8988T (cell line): ENCODE data around the gene KCNMA1.
A peak's percentile ranks its signal among the peaks of the same experiment; 100 is the strongest.

Experiments
- DNase-seq: peaks from one replicate; pipeline ENCODE4 v3.0.0; 2011

The KCNMA1 gene

GRCh38 chr10:77504196-77504872, 133.3 kb downstream of the KCNMA1 start:
- DNase-seq, result no peak

GRCh38 chr10:77501846-77502261, 135.8 kb downstream of the KCNMA1 start:
- DNase-seq, result no peak

- DNase-seq, result no peak
Measured at GRCh38 chr10:77501152-77501845, 136.3 kb downstream of the KCNMA1 start.

GRCh38 chr10:77500754-77501151, 136.9 kb downstream of the KCNMA1 start:
- no peak for DNase-seq

- no peak for DNase-seq
Measured at GRCh38 chr10:77498829-77499228, 138.8 kb downstream of the KCNMA1 start.

DNA sequence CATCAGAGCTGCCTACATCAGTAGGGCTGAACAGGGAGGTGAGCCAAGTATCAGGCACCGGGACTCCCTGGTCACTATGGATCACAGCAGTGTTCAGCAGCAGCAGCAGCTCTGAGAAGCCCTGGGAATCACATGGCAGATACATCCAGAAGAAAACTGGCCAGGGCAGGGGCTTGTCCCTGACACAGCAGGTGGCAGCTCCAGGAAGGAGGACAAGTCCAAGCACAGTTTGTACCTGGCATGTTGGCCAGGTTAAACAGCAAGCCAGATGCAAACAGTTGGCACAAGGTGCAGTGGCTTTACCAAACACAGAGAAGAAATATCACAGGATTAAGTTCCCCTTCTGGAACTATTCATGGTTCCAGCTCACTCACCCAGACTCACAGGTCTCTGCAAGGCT, 139.4 kb downstream of the KCNMA1 start:
- no peak for DNase-seq

DNA sequence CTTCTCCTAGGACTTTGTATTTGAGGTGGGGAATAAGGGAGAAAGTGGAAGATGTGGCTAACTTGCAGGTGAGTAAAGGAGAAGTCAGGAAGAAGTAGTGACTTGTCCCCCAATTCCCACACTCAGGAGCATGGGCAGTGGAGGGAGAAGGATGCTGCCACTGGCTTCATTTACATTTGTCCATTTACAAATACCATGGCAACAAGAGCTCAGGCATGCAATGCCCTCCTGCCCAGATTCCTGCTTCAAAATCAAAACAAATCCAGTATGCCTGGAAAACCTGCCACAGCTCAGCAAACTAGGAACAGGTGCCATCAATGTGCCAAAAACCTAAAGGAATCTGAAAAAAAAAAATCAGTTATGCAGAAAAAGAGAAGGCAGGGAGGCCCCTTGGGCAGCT, 139.9 kb downstream of the KCNMA1 start:
- DNase-seq, result no peak

DNA sequence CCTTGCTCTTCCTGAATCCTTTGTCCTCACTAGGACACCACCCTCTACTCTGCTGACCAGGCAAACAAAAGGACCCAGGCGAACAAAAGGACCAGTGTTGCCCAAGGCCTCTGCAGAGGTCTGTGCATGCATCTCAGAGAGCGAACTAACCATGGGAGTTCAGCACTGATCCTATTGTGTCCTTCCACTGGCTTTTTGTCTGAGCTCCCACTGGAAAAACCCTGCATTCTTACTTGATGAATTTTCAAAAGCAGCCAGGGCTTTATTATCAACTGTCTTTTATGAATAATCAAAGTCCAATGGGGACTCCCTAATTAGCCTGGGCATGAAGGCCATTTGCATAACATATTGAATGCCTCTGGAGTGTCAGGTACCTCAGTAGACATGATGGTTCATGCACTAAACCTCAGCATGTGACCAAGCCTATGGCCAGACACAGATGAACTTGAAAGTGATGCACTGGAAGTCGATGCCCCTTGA, 140.6 kb downstream of the KCNMA1 start:
- no peak for DNase-seq

DNA sequence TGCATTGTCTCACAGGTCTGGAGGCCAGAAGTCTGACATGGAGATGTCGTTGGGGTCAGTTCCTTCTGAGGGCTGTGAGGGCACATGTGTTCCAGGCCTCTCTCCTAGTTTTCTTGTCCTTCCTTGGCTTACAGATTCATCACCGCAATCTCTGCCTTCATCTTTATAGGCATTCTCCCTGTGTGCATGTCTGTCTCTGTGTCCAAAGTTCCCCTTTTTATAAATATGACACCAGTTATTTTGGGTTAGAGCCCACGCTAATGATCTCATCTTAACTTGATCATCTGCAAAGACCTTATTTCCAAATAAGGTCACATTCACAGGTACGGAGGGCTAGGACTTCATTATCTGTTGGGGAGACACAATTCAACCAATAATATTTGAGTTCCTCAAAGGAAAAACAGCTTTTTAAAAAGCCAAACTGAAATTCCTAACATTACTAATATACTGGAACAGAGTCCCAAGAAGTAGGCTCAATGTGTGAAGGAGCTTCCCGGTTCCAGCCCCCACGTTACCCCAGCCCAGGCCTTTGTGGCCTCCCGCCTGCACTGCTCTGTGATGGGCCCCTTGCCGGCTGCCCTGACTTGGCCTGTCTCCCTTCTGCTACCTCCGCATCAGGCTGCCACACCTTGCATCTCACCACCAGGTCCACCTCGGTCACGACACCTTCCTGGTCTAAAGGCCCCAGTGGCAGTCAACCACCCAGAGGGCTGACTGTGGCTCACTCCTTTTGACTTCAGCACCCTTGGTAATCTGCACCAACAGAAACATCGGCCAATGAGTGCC, 142.7 kb downstream of the KCNMA1 start:
- DNase-seq, result no peak

GRCh38 chr10:77494327-77494726, 143.3 kb downstream of the KCNMA1 start:
- DNase-seq, result peak; percentile 48

DNA sequence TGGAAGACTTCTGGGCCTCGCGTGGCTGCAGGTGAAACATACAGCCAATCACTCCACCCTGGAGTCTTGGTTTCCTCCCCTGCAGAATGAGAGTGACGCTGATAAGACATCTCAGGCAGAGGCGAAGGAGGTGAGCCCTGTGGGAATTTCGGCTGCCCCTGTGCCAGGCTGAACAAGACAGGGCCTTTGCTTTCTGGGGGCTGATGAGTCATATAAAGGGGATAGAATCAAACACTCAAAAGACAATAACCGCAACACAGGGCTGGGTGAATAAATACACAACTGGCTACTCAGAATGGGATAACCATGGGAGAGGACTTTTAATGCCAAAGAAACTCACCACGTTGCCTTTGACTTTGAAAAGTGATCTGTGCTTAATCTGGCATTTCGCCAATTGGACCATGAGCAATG, 143.8 kb downstream of the KCNMA1 start:
- DNase-seq, result no peak

DNA sequence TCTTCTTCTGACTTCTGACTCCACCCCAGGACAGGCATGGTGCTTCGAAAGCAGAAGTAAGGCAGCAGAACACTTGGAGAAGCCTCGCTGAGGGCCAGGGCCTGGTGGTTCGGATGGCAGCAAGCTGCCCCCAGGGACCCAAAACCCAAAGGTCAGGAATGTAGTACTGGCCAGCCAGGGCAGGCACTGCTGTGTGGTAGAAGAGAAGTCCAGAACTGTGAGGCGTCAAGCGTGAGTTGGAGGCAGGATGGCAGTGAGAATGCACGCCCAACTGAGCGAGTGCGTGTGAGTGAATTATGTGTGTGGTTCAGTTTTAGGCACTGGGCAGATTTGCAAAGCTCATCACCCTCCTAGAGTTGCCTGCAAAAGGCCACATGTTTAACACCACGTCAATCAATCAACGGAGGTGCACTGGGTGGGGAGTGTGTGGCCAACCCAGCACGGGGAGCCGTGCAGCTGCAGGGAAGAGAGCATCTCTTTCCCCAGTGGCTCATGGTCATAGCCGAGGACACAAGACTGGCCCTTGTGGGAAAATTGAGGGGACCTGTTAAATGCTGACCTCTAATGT, 144.3 kb downstream of the KCNMA1 start:
- DNase-seq, result no peak

- DNase-seq, result no peak
Measured at GRCh38 chr10:77492368-77492994, 145.1 kb downstream of the KCNMA1 start.

- no peak for DNase-seq
Measured at GRCh38 chr10:77490534-77491314, 146.9 kb downstream of the KCNMA1 start.

- no peak for DNase-seq
Measured at GRCh38 chr10:77486517-77486916, 151.1 kb downstream of the KCNMA1 start.

DNA sequence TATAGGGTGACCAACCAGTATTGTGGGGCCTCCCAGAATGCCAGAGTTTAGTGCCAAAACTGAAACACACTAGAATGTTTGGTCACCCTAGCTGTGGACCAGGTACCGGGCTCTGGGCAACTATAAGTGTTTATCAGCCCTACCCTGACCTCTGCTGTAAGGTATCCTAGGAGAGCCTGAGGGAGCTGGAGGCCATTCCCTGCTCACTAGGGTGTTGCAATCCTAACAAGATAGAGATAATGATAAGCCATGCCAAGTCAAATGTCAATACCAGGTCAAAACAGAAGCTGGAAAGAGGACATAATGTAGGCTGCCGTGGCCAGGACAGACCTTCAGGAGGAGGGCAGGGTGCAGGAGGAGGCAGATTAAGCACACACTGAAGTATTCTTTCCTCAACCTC, 151.8 kb downstream of the KCNMA1 start:
- DNase-seq, result no peak

GRCh38 chr10:77482072-77482471, 155.5 kb downstream of the KCNMA1 start:
- DNase-seq, result no peak

DNA sequence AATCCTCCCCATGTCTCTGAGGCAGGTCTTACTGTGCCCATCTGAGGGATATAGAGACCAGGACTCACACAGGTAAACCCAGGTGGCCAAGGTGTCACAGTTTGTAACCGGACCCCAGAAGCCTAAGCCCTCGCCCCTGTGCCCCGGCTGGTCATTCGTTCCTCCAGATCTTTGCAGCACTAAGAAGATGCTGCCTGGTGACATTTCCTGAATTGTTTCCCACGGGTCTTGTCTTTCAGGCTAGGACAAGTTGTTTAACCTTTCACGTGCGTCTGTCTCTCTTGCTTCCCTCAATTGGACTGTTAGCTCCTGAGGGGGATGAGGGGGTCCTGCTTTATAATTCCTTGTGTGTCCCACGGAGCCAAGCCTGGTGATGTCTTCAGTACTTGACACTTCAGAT, 158.0 kb downstream of the KCNMA1 start:
- no peak for DNase-seq

- no peak for DNase-seq
Measured at GRCh38 chr10:77478962-77479359, 158.6 kb downstream of the KCNMA1 start.

DNA sequence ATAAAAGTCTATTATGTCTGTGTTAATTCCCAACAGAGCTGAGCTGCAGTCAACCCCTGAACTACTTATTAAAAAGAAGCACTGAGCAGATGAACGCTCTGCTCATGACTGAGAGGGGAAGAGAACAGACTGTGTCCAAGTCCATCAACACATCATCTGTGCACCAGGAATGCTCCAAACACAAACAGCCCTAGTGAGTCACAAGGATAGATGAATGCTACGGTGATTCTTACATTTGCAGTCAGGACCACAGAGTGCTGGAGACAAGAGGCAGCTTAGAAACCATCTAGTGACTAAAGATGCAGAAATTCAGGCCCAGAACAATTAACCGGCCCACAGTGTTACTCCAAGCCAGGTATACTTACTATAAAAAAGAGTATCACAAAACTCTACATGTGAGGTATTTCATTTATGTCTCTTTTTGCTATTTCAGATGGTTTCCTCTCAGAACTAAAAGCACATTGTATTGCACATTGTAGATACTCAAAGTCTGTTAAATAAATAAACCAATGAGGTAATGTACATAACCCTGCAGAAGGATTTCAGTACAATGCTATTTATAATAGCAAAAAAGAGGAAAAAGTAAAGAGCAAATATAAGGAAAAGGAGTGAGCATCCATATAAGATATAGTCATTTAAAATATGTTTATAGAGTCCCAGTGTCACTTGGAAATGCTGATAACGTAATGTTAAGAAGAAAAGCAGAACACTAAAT, 159.2 kb downstream of the KCNMA1 start:
- DNase-seq, result no peak

- no peak for DNase-seq
Measured at GRCh38 chr10:77475522-77475921, 162.1 kb downstream of the KCNMA1 start.
